Hypothalamus (tissue), 51 donors: Measurements from ENCODE around the gene PPP1R14B.

Source experiments
- DNase-seq, 51 donors: peaks; one replicate each; lab custom pipeline; 2025; lab: John Stamatoyannopoulos, UW

Gene PPP1R14B

DNA sequence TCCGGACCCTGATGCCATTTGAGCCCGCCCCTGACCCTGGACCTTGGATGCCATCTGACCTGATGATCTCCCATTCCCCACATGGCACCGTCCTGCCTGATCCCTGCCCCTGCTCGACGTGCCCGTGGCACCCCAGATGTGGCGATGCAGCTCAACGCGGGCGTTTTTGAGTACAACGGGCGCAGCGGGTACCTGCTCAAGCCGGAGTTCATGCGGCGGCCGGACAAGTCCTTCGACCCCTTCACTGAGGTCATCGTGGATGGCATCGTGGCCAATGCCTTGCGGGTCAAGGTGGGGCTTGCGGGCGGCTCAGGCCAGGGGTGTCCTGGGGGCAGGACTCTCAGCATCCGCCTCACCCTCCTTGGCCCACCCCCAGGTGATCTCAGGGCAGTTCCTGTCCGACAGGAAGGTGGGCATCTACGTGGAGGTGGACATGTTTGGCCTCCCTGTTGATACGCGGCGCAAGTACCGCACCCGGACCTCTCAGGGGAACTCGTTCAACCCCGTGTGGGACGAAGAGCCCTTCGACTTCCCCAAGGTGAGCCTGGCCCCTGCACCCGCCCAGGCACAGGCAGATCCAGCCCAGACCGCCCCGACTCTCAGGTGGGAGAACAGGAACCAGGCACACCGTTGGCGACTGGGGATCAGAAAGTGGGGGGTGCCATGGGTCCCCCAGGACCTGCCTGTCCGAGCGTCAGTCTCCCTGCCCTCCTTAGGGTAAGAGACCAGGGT lies 15.7 kb upstream of the PPP1R14B start:
- DNase-seq: no peak

DNA sequence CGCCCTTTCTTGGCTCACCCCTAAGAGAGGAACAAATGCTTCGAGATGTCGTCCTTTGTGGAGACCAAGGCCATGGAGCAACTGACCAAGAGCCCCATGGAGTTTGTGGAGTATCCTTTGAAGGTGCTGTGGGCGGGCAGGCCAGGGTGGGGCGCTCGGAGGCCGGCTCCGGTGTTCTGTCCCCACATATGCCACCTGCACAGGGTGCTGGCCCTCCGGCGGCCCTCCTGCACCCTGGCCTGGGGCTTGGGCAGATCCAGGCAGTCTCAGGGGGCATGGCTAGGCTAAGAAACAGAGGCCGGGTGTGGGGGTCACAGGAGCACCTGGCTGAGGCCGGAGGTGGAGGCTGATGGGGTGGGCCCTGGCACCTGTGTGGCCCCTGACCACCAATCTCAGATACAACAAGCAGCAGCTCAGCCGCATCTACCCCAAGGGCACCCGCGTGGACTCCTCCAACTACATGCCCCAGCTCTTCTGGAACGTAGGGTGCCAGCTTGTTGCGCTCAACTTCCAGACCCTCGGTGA lies 14.9 kb upstream of the PPP1R14B start:
- no peak for DNase-seq

DNA sequence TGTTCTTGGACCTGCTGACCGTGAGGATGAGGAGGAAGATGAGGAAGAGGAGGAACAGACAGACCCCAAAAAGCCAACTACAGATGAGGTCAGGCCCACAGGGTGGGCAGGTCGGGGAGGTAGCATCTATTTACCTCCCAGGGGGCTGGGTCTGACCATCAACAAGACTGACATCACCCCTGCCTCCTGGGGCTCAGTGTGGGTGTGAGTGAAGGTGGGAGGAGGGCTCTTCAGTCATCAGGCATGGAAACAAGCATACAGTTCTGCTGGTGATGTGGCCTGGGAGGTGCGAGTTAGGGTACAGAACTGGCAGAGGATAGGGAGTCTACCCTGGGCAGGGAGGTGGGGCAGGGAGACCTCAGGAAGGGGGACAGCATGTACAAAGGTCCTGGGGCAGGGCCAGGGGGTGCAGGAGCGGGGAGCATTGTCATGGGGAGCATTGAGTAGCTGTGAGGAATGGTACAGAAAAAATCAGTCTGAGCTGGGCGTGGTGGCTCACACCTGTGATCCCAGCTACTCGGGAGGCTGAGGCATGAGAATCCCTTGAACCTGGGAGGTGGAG lies 13.5 kb upstream of the PPP1R14B start:
- DNase-seq: no peak

DNA sequence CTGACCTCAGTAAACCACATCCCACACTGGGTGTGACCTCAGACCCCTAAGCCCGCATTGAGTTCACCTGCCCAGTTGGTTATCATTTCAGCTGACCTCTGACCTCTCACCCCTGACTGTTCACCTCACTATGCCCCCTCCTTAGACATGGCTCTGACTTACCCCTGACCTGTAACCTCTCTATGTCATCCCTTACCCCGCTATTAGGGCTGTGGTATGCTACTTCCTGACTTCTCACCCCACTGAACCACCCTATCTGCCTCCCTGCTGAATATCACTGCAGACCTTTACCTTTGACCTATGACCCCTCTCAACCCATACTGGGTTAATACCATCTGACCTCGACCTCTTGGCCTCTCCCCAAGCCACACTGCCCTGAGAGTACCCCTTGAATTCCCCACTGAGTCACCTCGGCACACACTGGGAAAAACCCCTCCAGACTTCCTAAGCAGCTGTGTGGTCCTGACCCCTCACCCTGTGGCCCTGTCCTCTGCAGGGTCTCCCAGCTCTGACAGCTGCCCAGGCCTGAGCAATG lies 12.9 kb upstream of the PPP1R14B start:
- no peak for DNase-seq

DNA sequence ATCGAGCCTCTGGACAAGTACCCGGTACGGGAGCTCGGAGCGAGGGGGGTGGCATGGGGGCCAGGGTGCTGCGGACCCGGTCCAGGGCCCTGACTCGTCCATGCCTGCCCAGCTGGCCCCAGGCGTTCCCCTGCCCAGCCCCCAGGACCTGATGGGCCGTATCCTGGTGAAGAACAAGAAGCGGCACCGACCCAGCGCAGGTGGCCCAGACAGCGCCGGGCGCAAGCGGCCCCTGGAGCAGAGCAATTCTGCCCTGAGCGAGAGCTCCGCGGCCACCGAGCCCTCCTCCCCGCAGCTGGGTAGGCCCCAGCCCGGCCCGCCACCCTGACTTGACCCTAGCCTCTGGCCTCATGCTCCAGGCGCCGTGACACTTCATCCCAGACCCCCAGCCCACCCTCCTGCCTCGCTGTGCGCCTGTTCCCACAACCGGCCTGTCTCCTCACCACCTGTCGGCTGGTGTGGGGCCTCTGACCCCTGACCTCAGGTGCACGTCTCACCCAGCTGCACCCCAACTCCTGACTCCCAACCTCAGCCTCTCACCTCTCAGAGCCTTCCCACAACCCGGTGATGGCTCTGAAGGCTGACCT lies 12.3 kb upstream of the PPP1R14B start:
- DNase-seq: no peak

DNA sequence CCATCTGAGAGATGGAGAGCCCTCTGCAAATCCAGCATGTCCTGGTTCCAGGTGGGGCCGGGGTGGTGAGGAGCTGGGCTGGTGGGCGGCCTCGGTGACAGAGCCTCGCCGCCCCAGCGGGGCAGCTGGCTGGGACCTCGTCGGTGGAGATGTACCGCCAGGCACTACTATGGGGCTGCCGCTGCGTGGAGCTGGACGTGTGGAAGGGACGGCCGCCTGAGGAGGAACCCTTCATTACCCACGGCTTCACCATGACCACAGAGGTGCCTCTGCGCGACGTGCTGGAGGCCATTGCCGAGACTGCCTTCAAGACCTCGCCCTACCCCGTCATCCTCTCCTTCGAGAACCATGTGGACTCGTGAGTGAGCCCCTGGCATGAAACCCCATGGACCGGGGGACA lies 11.6 kb upstream of the PPP1R14B start:
- DNase-seq: no peak

DNA sequence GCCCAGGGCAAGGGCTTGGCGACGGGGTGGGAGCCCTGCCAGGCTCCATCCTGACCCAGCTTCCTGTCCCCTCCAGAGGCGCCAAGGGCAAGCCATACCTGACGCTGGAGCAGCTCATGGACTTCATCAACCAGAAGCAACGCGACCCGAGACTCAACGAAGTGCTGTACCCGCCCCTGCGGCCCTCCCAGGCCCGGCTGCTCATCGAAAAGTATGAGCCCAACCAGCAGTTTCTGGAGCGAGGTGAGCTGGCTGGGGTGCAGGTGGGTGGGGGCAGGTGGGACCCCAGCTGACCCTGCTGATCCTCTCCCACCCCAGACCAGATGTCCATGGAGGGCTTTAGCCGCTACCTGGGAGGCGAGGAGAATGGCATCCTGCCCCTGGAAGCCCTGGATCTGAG lies 9.6 kb upstream of the PPP1R14B start:
- no peak for DNase-seq

DNA sequence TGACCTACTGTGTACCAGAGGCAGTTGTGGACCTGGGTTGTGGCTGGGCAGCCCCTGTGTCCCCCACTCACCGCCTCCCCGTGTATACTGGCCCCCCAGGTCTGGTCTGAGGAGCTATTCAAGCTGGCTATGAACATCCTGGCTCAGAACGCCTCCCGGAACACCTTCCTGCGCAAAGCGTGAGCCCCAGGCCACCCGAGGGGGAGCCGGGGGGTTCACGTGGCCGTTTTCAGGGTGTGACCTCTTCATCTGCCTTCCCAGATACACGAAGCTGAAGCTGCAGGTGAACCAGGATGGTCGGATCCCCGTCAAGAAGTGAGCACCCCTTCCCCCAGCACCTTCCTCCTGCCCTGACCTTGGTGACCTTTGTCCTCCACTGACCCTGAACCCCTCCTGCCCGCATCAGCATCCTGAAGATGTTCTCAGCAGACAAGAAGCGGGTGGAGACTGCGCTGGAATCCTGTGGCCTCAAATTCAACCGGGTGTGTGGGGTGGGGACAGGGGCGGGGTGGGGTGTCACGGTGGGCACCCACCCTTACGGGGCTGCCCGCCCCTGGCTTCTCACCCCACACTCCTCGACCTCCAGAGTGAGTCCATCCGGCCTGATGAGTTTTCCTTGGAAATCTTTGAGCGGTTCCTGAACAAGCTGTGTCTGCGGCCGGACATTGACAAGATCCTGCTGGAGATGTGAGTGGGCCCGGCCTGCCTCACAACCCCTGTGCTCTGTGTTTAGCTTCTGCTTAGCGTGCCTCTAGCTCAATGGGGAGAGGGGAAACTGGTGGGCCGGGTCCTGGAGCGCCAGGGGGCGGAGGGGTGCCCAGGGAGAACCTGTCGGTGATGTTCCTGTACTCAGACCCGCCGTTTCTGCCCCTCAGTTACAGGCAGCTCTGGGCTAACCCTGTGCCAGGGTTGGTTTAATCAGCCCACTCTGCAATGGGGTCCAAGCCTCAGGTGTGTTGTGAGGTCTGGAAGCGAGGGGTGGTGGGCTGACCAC lies 8.7 kb upstream of the PPP1R14B start:
- DNase-seq: no peak

DNA sequence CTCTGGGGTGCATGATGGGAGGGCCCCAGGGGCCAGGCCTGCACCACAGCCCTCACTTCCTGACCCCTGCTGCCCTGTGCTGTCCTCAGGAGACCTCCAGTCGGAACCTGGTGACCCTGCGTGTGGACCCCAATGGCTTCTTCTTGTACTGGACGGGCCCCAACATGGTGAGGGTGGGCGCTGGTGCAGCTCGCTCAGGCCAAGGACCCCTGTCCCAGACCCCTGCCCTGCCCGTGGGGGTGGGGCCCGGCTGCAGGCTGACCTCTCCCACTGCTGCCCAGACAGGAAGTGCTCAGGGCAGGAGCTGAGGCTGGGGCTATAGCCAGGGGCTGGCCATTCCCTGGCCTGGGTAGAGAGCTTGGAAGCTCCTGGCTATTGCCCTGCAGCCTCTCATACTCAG lies 7.6 kb upstream of the PPP1R14B start:
- DNase-seq: no peak

DNA sequence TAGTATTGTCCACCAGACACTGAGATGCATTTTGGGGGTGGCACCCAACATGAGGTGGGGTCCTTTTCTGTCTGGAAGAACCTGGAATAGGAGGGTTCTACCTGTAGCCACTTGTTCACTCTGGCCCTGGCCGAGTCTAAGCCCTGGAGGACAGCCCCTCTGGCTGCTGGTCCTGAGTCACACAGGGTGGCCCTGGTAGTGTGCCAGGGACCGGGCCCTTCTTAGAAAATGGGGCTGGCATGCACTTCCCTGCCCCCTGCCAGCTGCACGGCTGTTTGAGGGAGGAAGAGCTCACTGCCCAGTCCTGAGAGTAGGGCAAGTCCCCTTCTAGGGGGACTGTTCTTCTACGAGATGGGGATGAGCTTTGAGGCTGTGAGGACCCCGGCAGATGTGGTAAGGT lies 6.7 kb upstream of the PPP1R14B start:
- DNase-seq: peak in 34 of 51 donors; percentile 9 to 82 (median 52)

DNA sequence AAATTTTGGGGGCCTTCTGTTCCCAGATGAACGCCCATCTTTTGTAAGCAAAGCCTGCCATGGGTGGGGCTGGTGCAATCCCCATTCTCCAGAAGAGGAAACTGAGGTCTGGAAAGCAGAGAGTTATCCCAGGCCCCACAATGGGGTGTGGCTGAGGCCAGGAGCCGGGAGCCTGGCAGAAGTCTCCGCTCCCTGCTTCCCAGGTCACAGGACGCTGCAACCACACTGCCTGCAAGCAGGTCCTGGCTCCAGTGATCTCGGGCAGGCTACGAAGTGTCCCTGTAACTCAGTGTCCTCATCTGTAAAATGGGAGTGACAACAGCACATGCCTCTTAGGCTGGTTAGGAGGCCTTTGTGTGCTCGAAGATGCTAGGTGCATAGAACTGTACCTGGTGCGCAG lies 6.3 kb upstream of the PPP1R14B start:
- no peak for DNase-seq

DNA sequence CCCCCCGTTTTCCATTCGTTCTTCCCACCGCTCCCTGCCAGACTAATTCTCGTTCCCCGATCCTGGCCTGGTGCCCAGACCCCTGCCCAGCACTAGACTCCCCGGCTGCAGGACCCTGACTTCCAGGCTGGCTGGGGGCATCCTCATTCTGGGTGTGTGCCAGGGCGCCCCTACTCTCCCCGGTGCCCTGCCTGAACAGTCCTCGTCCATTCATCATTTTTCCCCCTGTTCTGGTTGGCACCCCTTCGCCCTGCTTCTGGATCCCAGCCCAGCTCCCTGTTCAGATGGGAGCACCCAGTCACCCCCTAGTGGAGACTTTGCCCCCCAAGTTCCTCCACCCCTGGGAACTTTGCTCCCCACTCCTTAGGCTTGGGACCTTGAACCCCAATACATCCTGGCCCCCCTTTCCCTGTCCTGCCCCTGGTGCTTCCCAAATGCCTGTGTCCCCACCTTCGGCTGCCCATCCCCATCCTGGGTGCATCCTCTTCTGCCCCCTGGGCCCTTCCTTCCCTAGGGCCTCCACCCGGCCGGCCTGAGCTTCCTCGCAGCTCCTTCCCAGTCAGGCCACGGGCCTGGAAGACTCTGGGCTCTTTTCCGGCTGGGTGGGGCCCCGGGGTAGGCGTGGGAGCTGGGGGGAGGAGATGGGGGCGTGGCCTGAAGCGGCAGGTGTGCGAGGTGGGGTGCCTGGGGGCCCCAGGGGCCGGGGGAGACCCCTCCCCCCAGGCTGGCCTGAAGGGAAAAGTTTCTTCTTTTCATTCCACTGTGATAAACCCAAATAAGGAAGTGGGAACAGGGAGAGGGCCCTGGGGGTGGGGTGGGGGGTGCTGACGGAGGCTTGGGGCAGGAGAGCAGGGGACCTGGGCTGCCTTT lies 5.5 kb upstream of the PPP1R14B start:
- DNase-seq: peak in 3 of 51 donors; percentile 16 to 41 (median 21)

DNA sequence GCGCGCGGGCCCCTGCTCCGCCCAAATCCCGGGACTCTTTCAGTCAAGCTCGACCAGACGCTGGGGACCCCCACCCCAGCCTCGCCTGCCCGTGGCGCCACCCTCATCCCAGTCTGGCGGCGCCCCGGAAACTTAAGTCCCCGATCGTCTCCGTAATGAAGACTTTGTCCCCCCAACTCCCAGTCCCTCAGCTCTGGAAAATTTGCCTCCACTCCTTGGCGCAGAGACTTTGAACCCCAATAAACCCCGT lies 4.9 kb upstream of the PPP1R14B start:
- DNase-seq: no peak

DNA sequence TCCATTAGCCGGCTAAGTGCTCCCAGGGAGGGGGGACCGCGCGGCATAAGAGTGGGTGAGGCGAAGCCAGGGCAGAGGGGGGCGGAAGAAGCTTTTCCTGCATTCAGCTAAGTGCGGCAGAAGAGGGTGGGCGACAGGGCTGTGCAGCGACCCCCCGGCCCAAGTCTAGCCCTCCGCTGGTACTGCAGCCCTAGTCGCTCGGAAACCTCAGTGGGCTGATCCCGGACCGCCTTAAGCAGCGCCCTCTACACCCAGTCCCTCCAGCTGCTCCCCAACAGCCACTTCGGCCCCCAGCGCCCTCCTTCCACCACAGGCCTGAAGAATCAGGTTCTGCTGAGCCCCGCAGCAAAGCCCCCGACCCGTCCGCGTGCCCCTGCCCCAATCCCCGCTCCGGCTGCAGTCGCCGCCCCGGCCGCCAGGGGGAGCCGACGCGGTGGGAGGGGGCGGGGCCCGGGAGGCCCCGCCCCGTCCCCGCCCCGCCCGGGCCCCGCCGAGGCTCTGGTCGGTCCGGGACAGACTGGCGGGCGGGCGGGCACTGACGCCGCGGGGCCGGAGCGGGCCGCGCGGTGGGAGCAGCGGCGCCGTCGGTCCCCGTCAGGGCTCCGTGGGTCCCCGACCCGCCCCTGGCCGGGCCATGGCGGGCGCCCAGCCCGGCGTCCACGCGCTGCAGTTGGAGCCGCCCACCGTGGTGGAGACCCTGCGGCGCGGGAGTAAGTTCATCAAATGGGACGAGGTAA lies 4.4 kb upstream of the PPP1R14B start, which contains the start of gene PLCB3:
TSS of gene PLCB3 (plus strand) at position 515 of the 737 bp plus-strand sequence. CDS start at position 635, 120 bp downstream.
- DNase-seq: peak in 32 of 51 donors; percentile 20 to 75 (median 43)

DNA sequence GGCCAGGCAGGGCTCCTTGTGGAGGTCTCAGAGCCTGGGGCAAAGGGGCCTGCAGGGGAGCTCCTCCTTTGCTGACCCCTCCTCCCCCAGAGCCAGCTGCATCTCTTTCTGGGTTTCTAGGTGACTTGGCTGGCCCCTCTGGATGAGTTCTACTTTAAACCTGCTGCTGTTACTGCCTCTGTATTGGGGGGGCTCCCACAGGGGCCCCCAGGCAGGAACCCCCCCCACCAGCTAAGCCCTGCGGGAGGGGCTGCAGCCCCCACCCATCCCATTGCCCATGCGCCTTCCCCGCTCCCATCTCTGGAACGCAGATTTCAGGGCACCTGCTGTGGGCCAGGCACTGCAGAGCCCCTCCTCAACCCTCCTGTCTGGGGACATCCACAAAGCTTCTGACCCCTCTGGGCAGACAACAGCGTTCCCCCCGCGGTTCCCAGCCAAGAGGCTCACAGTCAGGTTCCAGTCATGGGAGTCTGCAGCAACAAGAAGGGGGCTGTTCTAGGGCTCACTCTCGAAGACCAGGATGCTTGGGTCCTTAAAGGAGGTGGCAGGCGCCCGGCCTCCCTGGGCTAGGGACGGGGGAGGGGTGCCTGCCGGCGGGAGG lies 3.8 kb upstream of the PPP1R14B start:
- no peak for DNase-seq

DNA sequence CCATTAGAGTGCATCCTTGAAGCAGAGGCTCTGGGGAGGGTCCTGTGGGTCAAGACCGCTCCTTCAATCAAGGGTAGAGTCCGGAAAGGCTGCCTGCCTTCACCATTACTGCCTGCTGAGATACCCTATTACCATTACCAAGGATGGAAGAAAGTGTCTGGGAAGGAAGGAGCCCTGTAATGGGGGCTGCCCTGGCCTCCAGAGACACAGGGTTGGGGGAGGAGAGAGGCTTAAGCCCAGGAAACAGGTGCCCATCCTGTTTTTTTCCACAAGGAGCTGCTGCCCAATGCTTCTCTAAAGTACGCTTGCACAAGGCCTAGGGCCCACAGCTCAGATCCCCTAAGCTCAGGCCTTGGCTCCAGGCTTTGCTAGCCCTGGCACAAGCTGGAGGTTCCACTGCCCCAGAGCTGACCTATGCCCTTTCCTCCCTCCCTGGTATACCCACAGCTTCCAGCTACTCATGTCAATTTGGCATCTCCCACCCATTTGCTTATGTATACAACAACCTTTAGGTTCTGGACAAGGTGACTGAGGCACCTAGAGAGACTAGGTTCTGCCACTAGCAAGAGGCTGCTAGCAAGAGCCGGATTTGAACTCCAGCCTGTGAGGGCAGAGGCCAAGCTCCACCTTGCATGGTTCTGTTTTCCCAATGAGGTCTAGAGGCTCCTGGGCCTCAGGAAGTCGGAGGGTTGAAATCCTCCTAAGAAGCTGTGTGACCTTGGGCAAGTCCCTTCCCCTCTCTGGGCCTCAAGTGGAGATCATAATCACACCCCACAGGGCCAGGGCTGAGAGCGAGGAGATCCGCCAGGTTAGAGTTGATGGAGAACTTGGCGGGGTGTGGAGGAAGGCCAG lies 3.0 kb upstream of the PPP1R14B start:
- DNase-seq: no peak

DNA sequence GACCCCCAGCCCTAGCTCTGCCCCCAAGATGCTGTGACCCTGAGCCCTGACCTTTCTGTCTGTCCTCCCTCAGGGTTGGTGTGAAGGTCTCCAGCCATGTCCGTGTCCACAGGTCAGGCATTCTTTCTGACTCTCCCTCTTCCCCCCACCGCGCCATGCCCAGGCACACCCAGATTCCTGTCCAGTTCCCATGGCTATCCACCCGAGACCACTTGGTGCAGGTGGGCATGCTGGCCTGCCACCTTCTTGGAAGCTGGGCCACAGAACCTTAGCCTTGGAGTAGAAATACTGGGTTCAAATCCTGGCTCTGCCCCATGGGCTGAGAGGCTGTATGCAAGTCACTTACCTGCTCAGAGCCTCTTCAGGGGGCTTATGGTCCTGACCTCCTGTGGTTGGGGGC lies 2.3 kb upstream of the PPP1R14B start:
- DNase-seq: no peak

DNA sequence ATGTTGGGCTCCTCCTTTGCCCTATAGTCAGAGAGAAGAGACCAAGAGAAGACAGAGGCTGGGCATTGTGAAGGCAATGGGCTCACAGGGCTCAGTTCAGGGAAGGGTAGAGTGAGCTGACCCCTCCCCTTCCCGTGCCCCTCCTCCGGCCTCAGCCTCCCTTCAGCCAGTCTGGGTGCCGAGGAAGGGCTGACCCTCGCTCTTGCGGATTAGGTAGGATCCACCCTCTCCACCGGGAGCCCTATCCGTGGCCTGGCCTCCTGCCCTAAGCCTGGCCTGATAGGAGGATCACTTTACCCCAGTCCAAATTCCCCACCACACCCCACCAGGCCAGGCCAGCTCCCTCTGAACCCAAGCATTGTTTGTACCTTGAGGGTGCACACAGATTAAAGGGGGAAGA lies 1.8 kb upstream of the PPP1R14B start:
- DNase-seq: no peak
